GM12872 (cell line): ENCODE measurements around the gene THAP5.

Experiments used
- TF ChIP-seq, protein P1 (sequence below): IDR thresholded peaks from 3 replicates; pipeline ENCODE4 v1.5.1; 2011; ENCODE audit warnings: low read depth, mild to moderate bottlenecking, low read length, moderate library complexity; ENCODE audit not compliant: insufficient read depth

THAP5 gene

DNA sequence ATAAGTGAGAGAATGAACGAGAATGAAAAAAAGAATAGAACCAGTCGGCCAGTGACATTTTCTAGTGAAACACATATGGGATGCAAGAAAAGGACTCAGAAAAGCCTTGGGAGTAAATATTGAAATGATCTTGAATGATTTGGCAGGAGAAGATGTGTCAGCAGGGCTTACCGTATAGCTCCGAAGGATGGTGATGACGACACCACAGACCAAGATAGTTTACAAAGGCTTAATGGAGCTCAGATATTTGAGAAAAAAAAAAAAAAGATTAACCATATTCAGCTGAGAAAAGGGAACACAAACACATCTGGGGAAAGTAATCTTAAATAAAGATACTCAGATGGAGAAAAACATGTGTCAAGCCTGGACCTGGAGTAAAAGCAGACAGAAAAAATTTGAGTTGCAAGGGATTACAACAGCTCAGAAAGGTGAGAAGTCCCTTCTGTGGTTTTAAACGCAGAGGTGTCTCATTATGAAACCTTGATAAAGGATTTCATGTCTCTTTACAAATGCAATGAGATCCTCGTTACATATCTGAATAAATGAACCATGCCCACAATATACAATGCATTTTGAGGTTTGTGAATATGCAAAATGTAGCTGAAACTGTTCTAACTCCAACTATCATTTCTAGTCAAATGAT is 36.2 kb upstream of the THAP5 start:
- TF ChIP-seq, protein P1, sequence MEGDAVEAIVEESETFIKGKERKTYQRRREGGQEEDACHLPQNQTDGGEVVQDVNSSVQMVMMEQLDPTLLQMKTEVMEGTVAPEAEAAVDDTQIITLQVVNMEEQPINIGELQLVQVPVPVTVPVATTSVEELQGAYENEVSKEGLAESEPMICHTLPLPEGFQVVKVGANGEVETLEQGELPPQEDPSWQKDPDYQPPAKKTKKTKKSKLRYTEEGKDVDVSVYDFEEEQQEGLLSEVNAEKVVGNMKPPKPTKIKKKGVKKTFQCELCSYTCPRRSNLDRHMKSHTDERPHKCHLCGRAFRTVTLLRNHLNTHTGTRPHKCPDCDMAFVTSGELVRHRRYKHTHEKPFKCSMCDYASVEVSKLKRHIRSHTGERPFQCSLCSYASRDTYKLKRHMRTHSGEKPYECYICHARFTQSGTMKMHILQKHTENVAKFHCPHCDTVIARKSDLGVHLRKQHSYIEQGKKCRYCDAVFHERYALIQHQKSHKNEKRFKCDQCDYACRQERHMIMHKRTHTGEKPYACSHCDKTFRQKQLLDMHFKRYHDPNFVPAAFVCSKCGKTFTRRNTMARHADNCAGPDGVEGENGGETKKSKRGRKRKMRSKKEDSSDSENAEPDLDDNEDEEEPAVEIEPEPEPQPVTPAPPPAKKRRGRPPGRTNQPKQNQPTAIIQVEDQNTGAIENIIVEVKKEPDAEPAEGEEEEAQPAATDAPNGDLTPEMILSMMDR = no peak

DNA sequence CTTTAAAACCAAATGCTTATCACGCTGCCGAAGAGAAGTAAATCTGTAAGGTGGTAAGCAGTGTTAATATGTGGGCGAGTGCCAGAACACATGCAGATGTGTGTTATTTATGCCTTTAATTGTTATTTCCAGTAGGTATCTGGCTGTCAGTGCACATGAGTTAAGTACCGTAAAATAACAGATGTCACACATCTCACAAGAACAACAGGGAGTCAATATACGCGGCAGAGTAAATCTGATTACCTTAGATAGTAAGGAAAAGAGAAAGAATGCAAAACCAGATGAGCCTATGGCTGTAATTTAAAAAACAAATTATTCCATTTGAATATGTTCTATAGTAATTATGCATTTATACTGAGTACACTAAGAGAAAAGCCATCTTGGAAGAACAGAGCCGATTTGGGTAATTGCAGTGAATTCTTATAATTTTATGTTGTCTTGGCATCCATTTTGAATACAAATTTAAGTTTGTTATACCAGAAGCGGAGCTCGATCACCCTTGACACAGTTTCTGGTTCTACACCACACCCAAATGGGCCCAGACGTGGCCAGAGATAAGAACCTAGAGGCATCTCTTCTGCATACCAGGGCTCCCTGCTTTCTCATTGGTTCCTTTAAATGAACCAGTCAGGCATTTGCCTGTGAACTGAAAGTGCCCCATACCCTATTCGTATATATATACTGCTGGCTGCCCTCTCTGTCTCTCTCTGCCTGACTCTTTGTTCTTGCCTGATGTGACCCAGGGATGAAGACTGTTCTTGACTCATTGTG is 35.0 kb upstream of the THAP5 start:
- TF ChIP-seq, protein P1 = no peak

DNA sequence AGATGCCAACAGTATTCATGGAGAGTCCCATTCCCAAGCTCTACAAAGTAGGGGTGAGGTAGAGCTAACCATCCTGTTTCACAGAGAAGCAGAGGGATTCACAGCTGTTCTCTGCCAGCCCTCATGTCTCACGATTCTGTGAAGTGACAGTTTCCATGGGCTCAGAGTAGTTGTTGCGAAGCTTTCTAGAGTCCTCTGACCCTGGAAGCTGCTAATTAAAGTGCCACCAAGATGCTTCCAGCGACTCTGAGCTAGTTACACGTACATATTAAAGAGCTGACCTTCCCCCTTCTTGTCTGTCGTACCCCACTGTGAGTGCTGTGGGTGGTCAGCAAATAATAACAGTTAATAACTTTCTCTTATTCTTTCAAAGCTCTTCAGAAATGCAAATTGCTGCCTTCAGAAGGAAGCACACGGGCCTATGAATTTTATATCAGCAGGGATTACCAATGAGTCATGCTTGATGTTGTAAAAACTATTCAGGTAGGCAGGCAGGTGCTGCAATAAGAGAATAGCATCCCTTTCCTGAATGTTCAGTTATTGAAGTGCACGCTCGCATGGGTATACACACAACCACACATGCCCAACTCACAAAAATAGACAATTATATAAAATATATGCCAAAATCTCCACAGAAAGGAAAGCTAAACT is 34.3 kb upstream of the THAP5 start:
- TF ChIP-seq, protein P1 = no peak

DNA sequence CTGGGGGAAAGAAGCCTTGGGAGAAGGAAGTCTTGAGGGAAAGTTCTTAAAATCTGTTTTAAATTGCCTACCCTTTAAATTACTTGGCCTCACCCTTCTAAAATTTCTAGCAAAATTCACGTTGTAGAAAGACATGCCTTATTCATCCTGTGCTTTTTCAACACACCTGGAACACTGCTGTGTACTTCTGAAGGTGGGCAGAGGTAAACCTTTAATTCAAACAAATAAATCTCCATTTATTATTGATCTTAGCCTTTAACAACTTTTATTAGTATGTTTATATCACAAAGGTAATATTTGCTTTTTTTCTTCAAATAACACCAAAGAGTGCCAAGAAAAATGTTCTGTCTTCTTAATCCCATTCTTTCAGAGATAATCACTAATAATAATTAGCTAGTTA is 30.9 kb upstream of the THAP5 start:
- TF ChIP-seq, protein P1 = no peak

DNA sequence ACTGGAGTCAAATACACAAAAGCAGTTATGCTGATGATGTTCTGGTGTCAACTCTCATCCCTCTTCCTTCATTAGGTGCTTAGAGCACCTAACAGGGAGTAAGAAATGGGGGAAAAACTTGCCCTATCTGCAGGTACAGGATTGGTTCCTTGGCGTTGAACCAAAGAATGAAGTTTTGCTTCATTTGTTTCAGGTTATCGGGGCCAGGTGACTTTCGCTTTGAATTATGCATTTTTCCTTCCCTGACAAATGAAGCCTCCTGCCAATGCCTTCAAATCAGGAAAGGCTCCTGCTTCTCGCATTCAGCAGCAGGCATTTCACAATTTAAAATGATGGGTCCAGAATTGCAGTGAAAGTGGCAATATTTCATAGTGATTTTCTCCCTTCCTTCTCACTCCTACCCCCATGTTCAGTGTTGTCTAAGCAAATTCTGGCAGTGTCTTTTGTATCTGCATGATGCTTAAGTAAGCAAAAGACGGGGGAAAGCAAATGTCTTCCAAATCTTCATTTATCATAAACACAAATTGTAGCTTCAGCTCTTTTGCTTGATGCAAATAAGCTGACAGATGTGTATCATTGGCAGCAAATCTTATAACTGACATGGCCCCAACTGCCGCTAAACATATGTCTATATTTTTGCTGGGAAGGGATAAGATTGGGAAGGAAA is 29.5 kb upstream of the THAP5 start:
- TF ChIP-seq, protein P1 = no peak

DNA sequence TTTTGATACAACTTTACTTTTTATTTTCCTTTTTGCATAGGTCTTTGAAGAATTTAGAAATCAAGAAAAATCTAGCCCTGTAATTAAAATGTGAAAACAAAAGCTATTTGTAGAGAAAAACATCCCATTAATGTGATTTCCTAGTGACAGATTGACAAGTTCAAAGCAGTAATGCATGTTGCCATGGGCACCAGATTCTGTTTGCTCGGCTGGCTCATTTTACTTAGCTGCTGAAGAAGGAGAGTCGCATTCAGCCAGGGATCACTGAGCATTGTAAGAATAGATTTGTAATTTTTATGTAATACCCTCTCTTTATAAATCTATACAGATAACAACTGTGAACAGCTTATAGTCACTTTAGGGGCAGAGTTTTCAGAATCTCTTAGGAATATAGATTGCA is 28.6 kb upstream of the THAP5 start:
- TF ChIP-seq, protein P1 = no peak

DNA sequence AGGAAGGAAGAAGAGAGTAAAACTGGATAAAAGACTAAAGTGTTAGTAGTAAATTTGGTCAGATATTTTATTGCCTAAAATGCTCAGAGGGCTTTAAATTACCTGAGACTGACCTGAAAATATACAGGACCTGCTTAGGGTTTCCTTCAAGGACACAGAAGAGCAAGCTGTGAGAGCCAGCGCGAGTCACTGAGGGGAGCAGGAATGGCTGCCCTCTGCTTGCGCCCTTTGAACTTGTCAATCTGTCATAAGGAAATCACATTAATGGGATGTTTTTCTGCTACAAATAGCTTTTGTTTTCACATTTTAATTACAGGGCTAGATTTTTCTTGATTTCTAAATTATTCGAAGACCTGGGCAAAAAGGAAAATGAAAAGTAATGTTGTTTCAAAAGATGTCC is 27.1 kb upstream of the THAP5 start:
- TF ChIP-seq, protein P1 = no peak
